ENCODE data around the gene CAB39.

CAB39 gene

DNA sequence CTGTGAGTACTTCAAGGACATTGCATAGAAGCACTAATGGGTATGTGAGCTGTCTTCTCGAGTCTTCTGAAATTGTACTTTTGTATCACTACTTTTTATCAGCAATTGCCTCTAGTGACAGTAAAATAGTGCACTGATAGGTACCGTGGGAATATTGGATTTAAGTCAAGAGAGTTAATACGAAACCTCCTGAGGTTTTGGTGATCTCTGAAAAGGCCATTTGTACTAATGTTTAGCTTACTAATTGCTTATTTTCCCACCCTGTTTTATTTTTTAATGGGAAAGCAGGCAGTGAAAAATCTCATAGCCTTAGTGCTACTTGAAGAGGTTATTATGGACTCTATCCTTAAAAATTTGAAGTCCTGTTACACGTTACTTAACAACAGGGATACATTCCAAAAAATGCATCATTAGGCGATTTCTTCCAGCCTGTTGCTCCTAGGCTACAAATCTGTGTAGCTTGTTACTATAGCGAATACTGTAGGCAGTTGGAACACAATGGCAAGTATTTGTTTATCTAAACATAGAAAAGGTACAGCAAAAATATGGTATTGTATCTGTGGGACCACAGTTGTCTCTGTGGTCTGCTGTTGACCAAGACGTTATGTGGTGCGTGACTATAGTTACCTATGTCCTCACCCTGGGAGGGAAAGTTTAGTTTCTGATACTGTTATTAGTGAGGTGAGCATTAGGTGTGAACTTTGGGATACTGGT, 65.9 kb downstream of the CAB39 start:
- TF ChIP-seq, protein P1, sequence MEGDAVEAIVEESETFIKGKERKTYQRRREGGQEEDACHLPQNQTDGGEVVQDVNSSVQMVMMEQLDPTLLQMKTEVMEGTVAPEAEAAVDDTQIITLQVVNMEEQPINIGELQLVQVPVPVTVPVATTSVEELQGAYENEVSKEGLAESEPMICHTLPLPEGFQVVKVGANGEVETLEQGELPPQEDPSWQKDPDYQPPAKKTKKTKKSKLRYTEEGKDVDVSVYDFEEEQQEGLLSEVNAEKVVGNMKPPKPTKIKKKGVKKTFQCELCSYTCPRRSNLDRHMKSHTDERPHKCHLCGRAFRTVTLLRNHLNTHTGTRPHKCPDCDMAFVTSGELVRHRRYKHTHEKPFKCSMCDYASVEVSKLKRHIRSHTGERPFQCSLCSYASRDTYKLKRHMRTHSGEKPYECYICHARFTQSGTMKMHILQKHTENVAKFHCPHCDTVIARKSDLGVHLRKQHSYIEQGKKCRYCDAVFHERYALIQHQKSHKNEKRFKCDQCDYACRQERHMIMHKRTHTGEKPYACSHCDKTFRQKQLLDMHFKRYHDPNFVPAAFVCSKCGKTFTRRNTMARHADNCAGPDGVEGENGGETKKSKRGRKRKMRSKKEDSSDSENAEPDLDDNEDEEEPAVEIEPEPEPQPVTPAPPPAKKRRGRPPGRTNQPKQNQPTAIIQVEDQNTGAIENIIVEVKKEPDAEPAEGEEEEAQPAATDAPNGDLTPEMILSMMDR (IDR thresholded peaks at IDR 0.05; ENCODE audit: insufficient read depth, low read depth, low read length, missing control alignments): no peak
- DNase-seq (ENCODE audit: low read depth): no peak
- no peak overlapping the region for H3K4me3 ChIP-seq (ENCODE audit: low read length)

DNA sequence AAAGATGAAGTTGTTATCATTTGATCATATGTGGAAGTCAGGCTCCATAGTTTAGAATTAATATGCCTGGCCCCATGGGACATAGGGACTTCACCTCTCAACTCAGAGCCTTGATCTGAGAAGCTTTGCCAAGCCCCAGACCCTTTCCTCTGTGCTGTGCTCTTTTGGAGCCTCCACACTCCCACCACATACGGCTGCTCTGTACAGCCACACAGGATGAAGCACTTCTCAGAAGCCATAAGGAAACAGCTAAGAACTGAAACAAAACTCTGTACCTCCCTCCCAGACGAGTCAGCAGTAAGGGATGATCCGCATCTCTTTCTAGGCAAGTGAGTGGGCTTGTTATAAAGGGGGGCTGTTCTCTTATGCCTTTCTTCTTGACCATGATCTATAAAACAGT, 66.5 kb downstream of the CAB39 start:
- DNase-seq (ENCODE audit: low read depth): no peak
- TF ChIP-seq, protein P1 (IDR thresholded peaks at IDR 0.05; ENCODE audit: insufficient read depth, low read depth, low read length, missing control alignments): no peak
- H3K4me3 ChIP-seq (ENCODE audit: low read length): no peak overlapping the region

GRCh38 chr2:230779607-230780006, 67.0 kb downstream of the CAB39 start:
- DNase-seq (ENCODE audit: low read depth): no peak
- H3K4me3 ChIP-seq (ENCODE audit: low read length): no peak overlapping the region
- TF ChIP-seq, protein P1 (IDR thresholded peaks at IDR 0.05; ENCODE audit: insufficient read depth, low read depth, low read length, missing control alignments): no peak

DNA sequence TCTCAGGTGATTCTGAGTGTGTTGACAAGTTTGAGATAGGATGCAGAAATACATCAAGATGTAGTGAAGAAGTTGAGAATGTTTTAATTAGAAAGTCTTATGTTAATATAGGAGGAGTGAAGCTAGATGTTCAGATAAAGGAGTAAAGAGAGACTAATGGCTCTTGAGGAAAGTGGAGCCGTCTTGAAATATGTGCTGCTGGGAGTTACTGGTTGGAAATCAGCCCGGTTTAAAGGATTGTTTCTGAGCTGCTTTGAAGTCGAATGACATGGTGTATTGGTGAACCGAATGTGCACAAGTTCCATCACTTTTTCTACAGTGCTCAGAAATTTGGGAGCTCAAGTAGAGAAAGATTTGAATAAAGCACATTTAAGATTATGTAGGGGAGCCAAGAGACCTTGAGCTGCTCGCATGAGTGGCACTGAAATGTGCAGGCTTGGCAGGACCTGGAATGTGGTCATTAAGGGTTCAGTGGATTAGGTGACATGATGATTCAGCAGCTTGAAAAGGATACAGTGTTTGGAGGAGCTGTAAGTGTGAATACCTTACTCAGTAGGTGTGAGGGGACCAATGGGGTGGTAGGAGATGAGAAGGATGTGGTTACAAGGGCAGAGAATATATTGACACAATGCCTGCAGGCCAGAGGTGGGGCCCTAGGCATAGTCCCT, 68.6 kb downstream of the CAB39 start:
- TF ChIP-seq, protein P1 (IDR thresholded peaks at IDR 0.05; ENCODE audit: insufficient read depth, low read depth, low read length, missing control alignments): no peak
- DNase-seq (ENCODE audit: low read depth): peak; percentile 78
- H3K4me3 ChIP-seq (ENCODE audit: low read length): no peak overlapping the region

GRCh38 chr2:230783101-230783500, 70.5 kb downstream of the CAB39 start:
- H3K4me3 ChIP-seq (ENCODE audit: low read length): no peak overlapping the region
- no peak for DNase-seq (ENCODE audit: low read depth)
- TF ChIP-seq, protein P1 (IDR thresholded peaks at IDR 0.05; ENCODE audit: insufficient read depth, low read depth, low read length, missing control alignments): no peak

DNA sequence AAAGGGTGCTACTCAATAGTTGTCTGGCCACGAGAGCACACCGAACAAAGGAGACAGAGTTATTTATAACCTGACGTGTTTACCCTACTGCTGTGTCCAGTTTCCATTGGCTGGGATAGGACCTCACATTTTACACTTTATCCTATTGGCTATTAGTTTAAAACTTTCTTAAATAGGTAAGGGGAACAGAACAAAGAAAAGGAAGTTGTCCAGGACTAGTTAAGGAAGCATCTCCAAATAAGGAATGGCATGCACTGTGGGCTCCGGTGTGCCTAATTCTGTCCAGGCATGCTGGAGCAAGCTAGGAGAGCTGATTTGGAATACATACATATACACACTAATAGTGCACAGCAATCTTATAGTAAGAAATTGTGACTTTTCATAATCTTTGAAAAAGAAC, 72.2 kb downstream of the CAB39 start:
- H3K4me3 ChIP-seq (ENCODE audit: low read length): no peak overlapping the region
- TF ChIP-seq, protein P1 (IDR thresholded peaks at IDR 0.05; ENCODE audit: insufficient read depth, low read depth, low read length, missing control alignments): no peak
- peak; percentile 88 for DNase-seq (ENCODE audit: low read depth)
